ENCODE measurements around the gene NT5DC4.

Gene NT5DC4

GRCh38 chr2:112727276-112728028 is 6.6 kb downstream of the NT5DC4 start:
- ChIA-PET CTCF (interaction anchor here (0.6 to 14.5 kb wide), 35 partner anchors 9 to 233 kb away, joined by 3 to 410 read pairs (median 7); partner anchors contain the start of gene CHCHD5), POLR2A (interaction anchor here (1.0 to 3.5 kb wide), 2 partner anchors 101 to 143 kb away, joined by 3 to 14 read pairs; partner anchors contain the start of gene CHCHD5)

GRCh38 chr2:112728029-112728362 is 7.2 kb downstream of the NT5DC4 start:
- ChIA-PET CTCF (interaction anchor here (0.6 to 14.5 kb wide), 21 partner anchors 9 to 214 kb away, joined by 3 to 410 read pairs (median 17); partner anchors contain the start of gene CHCHD5), POLR2A (no interaction called here)
- H3K4me3 ChIP-seq (ENCODE audit: low read depth, low read length) = no peak overlapping the region
- TF ChIP-seq, protein P1, sequence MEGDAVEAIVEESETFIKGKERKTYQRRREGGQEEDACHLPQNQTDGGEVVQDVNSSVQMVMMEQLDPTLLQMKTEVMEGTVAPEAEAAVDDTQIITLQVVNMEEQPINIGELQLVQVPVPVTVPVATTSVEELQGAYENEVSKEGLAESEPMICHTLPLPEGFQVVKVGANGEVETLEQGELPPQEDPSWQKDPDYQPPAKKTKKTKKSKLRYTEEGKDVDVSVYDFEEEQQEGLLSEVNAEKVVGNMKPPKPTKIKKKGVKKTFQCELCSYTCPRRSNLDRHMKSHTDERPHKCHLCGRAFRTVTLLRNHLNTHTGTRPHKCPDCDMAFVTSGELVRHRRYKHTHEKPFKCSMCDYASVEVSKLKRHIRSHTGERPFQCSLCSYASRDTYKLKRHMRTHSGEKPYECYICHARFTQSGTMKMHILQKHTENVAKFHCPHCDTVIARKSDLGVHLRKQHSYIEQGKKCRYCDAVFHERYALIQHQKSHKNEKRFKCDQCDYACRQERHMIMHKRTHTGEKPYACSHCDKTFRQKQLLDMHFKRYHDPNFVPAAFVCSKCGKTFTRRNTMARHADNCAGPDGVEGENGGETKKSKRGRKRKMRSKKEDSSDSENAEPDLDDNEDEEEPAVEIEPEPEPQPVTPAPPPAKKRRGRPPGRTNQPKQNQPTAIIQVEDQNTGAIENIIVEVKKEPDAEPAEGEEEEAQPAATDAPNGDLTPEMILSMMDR (IDR thresholded peaks at IDR 0.05; ENCODE audit: insufficient read depth, low read length, missing control alignments) = no peak
- DNase-seq (ENCODE audit: low read depth, low spot score) = no peak

More at GRCh38 chr2:112727276-112728028, 6.6 kb downstream of the NT5DC4 start:
- TF ChIP-seq, protein P1 (IDR thresholded peaks at IDR 0.05; ENCODE audit: insufficient read depth, low read length, missing control alignments) = no peak
- DNase-seq (ENCODE audit: low read depth, low spot score) = no peak
- H3K4me3 ChIP-seq (ENCODE audit: low read depth, low read length) = no peak overlapping the region

DNA sequence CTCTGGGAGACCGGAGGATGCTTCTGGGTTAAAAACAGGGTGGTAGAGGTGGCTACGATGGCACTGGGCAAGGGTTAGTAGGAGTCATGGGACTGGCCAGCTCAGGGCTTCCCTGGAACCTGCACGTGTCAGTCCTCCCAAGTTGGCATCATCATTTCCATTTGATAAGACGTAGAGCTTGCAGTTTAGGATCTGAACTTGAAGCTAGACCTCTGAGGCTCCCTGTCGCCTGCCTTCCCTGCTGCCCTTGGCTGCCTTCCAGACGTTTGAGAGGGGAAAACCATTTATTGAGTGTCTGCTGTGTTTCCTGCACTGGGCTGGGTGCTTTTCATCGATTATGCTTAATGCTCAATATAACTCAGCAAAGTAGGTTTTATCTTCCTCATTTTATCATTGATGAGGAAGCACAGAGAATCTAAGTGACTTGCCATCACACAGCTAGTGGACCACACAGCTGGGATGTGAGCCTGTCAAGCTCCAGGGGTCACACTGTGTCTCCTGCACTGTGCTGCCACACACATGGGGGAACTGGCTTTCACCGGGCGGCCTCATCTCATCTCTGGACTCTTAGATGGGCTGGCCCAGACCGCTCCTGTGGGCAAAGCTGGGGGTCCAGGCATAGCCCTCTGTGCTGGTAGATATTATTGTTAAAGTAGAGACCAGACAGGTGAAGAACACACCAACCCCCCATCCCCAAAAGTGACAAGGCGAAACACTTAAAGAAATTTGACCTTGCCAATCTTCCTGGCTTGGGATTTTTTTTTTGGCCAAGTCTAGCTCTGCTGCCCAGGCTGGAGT is 7.8 kb downstream of the NT5DC4 start:
- POLR2A ChIA-PET = no interaction called here
- H3K4me3 ChIP-seq (ENCODE audit: low read depth, low read length) = no peak overlapping the region
- TF ChIP-seq, protein P1 (IDR thresholded peaks at IDR 0.05; ENCODE audit: insufficient read depth, low read length, missing control alignments) = no peak
- CTCF ChIA-PET = interaction anchor here (0.6 to 14.5 kb wide), 18 partner anchors 8 to 235 kb away, joined by 3 to 410 read pairs (median 20); partner anchors contain the start of gene CHCHD5
- no peak for DNase-seq (ENCODE audit: low read depth, low spot score)

DNA sequence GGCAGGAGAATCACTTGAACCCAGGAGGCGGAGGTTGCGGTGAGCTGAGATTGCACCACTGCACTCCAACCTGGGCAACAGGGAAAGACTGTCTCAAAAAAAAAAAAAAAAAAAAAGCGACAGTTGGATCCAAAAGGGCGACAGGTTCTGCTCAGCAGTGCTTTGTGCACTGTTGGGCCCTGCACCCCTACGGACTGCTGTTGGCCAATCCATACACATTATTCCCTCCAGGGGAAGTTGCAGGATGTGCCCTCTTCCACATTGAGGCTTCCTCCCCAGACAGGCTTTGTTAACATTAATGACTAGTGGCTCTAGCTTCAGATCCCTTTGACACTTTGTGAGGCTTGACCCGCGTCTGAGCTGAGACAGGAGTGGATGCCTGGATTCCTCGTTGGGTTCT is 9.4 kb downstream of the NT5DC4 start:
- DNase-seq (ENCODE audit: low read depth, low spot score) = no peak
- POLR2A ChIA-PET = no interaction called here
- H3K4me3 ChIP-seq (ENCODE audit: low read depth, low read length) = no peak overlapping the region
- TF ChIP-seq, protein P1 (IDR thresholded peaks at IDR 0.05; ENCODE audit: insufficient read depth, low read length, missing control alignments) = no peak
- CTCF ChIA-PET = interaction anchor here (1.1 to 14.5 kb wide), 8 partner anchors 12 to 211 kb away, joined by 3 to 410 read pairs (median 30); partner anchors contain the start of gene CHCHD5

- H3K4me3 ChIP-seq (ENCODE audit: low read depth, low read length) = no peak overlapping the region
- TF ChIP-seq, protein P1 (IDR thresholded peaks at IDR 0.05; ENCODE audit: insufficient read depth, low read length, missing control alignments) = no peak
- CTCF ChIA-PET = interaction anchor here (1.1 to 14.5 kb wide), 8 partner anchors 12 to 211 kb away, joined by 3 to 410 read pairs (median 30); partner anchors contain the start of gene CHCHD5
- POLR2A ChIA-PET = no interaction called here
- DNase-seq (ENCODE audit: low read depth, low spot score) = no peak
Measured at GRCh38 chr2:112730791-112731190, 10.0 kb downstream of the NT5DC4 start.

DNA sequence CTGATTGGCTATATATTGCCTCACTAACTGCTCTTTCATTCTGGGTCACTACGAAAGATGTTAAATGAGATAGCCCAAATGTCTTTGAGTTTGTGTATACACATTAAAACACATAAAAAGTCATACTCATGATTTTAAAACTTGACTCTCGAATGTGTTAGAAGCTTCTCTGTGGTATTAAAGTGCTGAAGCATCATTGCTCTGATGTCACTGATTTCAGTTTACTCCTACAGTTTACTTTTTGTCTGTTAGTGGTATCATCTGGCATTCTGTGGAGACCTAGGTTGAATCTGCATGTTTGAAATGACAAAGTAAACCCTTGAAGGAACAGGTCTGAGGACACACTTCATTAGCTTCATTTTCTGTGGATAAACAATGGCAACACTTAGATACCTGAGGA is 10.7 kb downstream of the NT5DC4 start:
- CTCF ChIA-PET = interaction anchor here (1.4 to 14.5 kb wide), 6 partner anchors 11 to 210 kb away, joined by 3 to 410 read pairs (median 12); no protein-coding TSS in a partner anchor
- TF ChIP-seq, protein P1 (IDR thresholded peaks at IDR 0.05; ENCODE audit: insufficient read depth, low read length, missing control alignments) = no peak
- POLR2A ChIA-PET = no interaction called here
- DNase-seq (ENCODE audit: low read depth, low spot score) = no peak
- no peak overlapping the region for H3K4me3 ChIP-seq (ENCODE audit: low read depth, low read length)

Data from AG04449 (cell line).